Panc1 (cell line): ENCODE results near the gene TEX30.

Experiments
- CTCF ChIP-seq: fragments of 450-650 bp; IDR thresholded peaks from 2 replicates; pipeline ENCODE4 v1.5.1; 2017; ENCODE audit warnings: mild to moderate bottlenecking
- SIN3A ChIP-seq: IDR thresholded peaks from 2 replicates; pipeline ENCODE4 v1.6.1; 2012; ENCODE audit warnings: low read depth, mild to moderate bottlenecking, low read length, moderate library complexity, borderline replicate concordance; ENCODE audit not compliant: insufficient read depth
- TF ChIP-seq, protein P1 (sequence below), 2 experiments: IDR thresholded peaks; 2 replicates each; pipeline ENCODE4 v1.6.1; 2011 to 2012; ENCODE audit warnings: low read depth in 2 of 2, control low read depth in 1 of 2, low read length in 1 of 2, mild to moderate bottlenecking in 1 of 2, moderate library complexity in 1 of 2; ENCODE audit not compliant: insufficient read depth in 1 of 2

GRCh38 chr13:102751886-102752285, 21.7 kb downstream of the TEX30 start:
- TF ChIP-seq CTCF (no peak), SIN3A (no peak)
- TF ChIP-seq, protein P1, sequence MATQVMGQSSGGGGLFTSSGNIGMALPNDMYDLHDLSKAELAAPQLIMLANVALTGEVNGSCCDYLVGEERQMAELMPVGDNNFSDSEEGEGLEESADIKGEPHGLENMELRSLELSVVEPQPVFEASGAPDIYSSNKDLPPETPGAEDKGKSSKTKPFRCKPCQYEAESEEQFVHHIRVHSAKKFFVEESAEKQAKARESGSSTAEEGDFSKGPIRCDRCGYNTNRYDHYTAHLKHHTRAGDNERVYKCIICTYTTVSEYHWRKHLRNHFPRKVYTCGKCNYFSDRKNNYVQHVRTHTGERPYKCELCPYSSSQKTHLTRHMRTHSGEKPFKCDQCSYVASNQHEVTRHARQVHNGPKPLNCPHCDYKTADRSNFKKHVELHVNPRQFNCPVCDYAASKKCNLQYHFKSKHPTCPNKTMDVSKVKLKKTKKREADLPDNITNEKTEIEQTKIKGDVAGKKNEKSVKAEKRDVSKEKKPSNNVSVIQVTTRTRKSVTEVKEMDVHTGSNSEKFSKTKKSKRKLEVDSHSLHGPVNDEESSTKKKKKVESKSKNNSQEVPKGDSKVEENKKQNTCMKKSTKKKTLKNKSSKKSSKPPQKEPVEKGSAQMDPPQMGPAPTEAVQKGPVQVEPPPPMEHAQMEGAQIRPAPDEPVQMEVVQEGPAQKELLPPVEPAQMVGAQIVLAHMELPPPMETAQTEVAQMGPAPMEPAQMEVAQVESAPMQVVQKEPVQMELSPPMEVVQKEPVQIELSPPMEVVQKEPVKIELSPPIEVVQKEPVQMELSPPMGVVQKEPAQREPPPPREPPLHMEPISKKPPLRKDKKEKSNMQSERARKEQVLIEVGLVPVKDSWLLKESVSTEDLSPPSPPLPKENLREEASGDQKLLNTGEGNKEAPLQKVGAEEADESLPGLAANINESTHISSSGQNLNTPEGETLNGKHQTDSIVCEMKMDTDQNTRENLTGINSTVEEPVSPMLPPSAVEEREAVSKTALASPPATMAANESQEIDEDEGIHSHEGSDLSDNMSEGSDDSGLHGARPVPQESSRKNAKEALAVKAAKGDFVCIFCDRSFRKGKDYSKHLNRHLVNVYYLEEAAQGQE (IDR thresholded peaks at IDR 0.05; ENCODE audit: insufficient read depth in 1 of 2, low read depth in 2 of 2, low read length in 1 of 2): no peak
